GM12878 (cell line): ENCODE results near the gene AGBL1. TPM values are rescaled to one million over a fixed set of nuclear protein-coding genes. Genes with fewer than 3 reads are reported as not detected.

Experiments used
- ATAC-seq: fragments of 200-7000 bp; cut with Tn5 transposase; 3 replicates; pipeline ENCODE4 v1.9.1; 2020; ENCODE audit warnings: mild to moderate bottlenecking, moderate library complexity
- BruUV-seq: library from RNA; stranded (reverse); fragments of 400-500 nt; replicated peaks from 2 replicates; lab custom pipeline; 2021; lab: Mats Ljungman, UMichigan
- CTCF ChIA-PET: fragments of 300-600 bp; sonication (Branson Sonifier 250); formaldehyde crosslinking; extraction: SDS; loops from one replicate; lab custom pipeline; 2021; ENCODE audit warnings: inconsistent platforms; lab: Yijun Ruan, JAX
- POLR2A ChIA-PET: fragments of 350-600 bp; formaldehyde crosslinking; extraction: SDS; loops from one replicate; lab custom pipeline; 2021; ENCODE audit warnings: inconsistent platforms; lab: Charles Lee
- RAD21 ChIA-PET: fragments of 300-600 bp; sonication (Branson Sonifier 250); formaldehyde crosslinking; loops from one replicate; lab custom pipeline; 2023; ENCODE audit warnings: antibody characterized with exemption; ENCODE audit not compliant: unreplicated experiment; lab: Charles Lee
- SMC1A ChIA-PET: fragments of 300-600 bp; sonication (Branson Sonifier 250); formaldehyde crosslinking; loops from one replicate; lab custom pipeline; 2023; ENCODE audit not compliant: unreplicated experiment, uncharacterized antibody; lab: Charles Lee
- DNase-seq: peaks from one replicate; pipeline ENCODE4 v3.0.0-alpha.2; 2011; ENCODE audit warnings: low read depth, low spot score
- FAIRE-seq: peaks from 3 replicates; lab custom pipeline; 2011; peaks lifted over from hg19 to GRCh38; lab: Jason Lieb, UNC
- H2AFZ ChIP-seq: 2 replicates; pipeline ENCODE4 v1.6.0; 2011; ENCODE audit warnings: low read depth, low read length, control low read depth; ENCODE audit not compliant: control insufficient read depth
- H3K27ac ChIP-seq: 2 replicates; pipeline ENCODE4 v1.5.1; 2011; ENCODE audit warnings: control low read depth; ENCODE audit not compliant: control insufficient read depth, insufficient read depth
- H3K27me3 ChIP-seq, 2 experiments: replicated peaks in 1 of 2; 2 replicates each; pipeline versions ENCODE4 v1.6.0 to v1.6.1; 2011; ENCODE audit warnings: low read length in 1 of 2; ENCODE audit not compliant: control insufficient read depth in 2 of 2, insufficient read depth in 2 of 2
- H3K36me3 ChIP-seq, 2 experiments: 2 replicates each; pipeline ENCODE4 v1.5.1; 2011; ENCODE audit warnings: low read length in 1 of 2; ENCODE audit not compliant: control insufficient read depth in 2 of 2, insufficient read depth in 2 of 2
- H3K4me1 ChIP-seq: 2 replicates; pipeline ENCODE4 v1.6.1; 2011; ENCODE audit warnings: mild to moderate bottlenecking, low read length, moderate library complexity, mixed read lengths; ENCODE audit not compliant: control insufficient read depth, insufficient read depth
- H3K4me2 ChIP-seq: 2 replicates; pipeline ENCODE4 v1.6.0; 2011; ENCODE audit warnings: control low read depth; ENCODE audit not compliant: control insufficient read depth, insufficient read depth
- H3K4me3 ChIP-seq: fragments of 200-600 bp; sonication (generic); 2 replicates; pipeline ENCODE4 v1.5.1; 2016
- H3K79me2 ChIP-seq: 2 replicates; pipeline ENCODE4 v1.6.0; 2011; ENCODE audit warnings: low read length; ENCODE audit not compliant: control insufficient read depth, insufficient read depth
- H3K9ac ChIP-seq: 2 replicates; pipeline ENCODE4 v1.8.0; 2011; ENCODE audit warnings: low read length, control low read depth, mixed read lengths; ENCODE audit not compliant: control insufficient read depth, insufficient read depth
- H3K9me3 ChIP-seq: replicated peaks from 3 replicates; pipeline ENCODE4 v1.5.1; 2011; ENCODE audit warnings: mild to moderate bottlenecking, low read length; ENCODE audit not compliant: control insufficient read depth, insufficient read depth
- H4K20me1 ChIP-seq: 2 replicates; pipeline ENCODE4 v1.6.0; 2011; ENCODE audit not compliant: control insufficient read depth, insufficient read depth
- ATF7 ChIP-seq: fragments of 450-650 bp; IDR thresholded peaks from 2 replicates; pipeline ENCODE4 v1.6.1; 2016; ENCODE audit warnings: low read depth, mild to moderate bottlenecking
- CBX5 ChIP-seq: sonication (generic); IDR thresholded peaks from 2 replicates; pipeline ENCODE4 v1.6.1; 2016; ENCODE audit warnings: low read depth, moderate library complexity, mild to moderate bottlenecking, inconsistent platforms
- CEBPZ ChIP-seq: fragments of 150-350 bp; IDR thresholded peaks from 2 replicates; pipeline ENCODE4 v1.6.1; 2016; ENCODE audit warnings: low read depth, low read length
- GATAD2B ChIP-seq: fragments of 450-650 bp; conservative IDR thresholded peaks from 2 replicates; pipeline ENCODE4 v1.6.1; 2017; ENCODE audit warnings: low read depth, mild to moderate bottlenecking, moderate library complexity
- HDAC2 ChIP-seq: fragments of 200-600 bp; sonication (generic); IDR thresholded peaks from 2 replicates; pipeline ENCODE4 v1.6.1; 2017
- IRF3 ChIP-seq: fragments of 450-650 bp; IDR thresholded peaks from 2 replicates; pipeline ENCODE4 v1.6.1; 2014; ENCODE audit warnings: mild to moderate bottlenecking
- KLF5 ChIP-seq: fragments of 450-650 bp; IDR thresholded peaks from 2 replicates; pipeline ENCODE4 v1.6.1; 2014; ENCODE audit warnings: mild to moderate bottlenecking; ENCODE audit not compliant: partially characterized antibody
- NFXL1 ChIP-seq: fragments of 450-650 bp; IDR thresholded peaks from 2 replicates; pipeline ENCODE4 v1.6.1; 2017; ENCODE audit warnings: antibody characterized with exemption, mild to moderate bottlenecking, borderline replicate concordance
- PBX3 ChIP-seq: IDR thresholded peaks from 2 replicates; pipeline ENCODE4 v1.6.1; 2011; ENCODE audit warnings: mild to moderate bottlenecking, low read depth, low read length, moderate library complexity; ENCODE audit not compliant: insufficient replicate concordance
- USF1 ChIP-seq: IDR thresholded peaks from 2 replicates; pipeline ENCODE4 v1.6.1; 2011; ENCODE audit warnings: borderline replicate concordance, low read depth, mild to moderate bottlenecking, moderate library complexity, mixed read lengths, low read length; ENCODE audit not compliant: insufficient read depth; ENCODE audit errors: extremely low read length
- WRNIP1 ChIP-seq: IDR thresholded peaks from 2 replicates; pipeline ENCODE4 v1.6.1; 2011; ENCODE audit warnings: low read depth, low read length, improper control_type of control experiment, borderline replicate concordance
- ZNF592 ChIP-seq: fragments of 450-650 bp; IDR thresholded peaks from 2 replicates; pipeline ENCODE4 v1.6.1; 2017; ENCODE audit warnings: mild to moderate bottlenecking, moderate library complexity
- ZSCAN29 ChIP-seq: fragments of 450-650 bp; IDR thresholded peaks from 2 replicates; pipeline ENCODE4 v1.6.1; 2017; ENCODE audit warnings: mild to moderate bottlenecking, moderate library complexity
- WGBS: methylation state at CpG from one replicate; pipeline ENCODE4 v1.1.6; 2016; ENCODE audit warnings: low lambda C conversion rate; ENCODE audit not compliant: insufficient replicate concordance, insufficient coverage; ENCODE audit errors: missing lambda C conversion rate; 5-methylcytosine and 5-hydroxymethylcytosine counted together
- in situ Hi-C: fragments of 300-500 bp; cut with MboI; formaldehyde crosslinking; loops from 9 replicates; pipeline ENCODE4 v1.14.3; 2018; ENCODE audit warnings: mixed read lengths
- intact Hi-C: fragments of 100-400 bp; cut with micrococcal nuclease; formaldehyde crosslinking; loops from one replicate; pipeline ENCODE4 v1.14.2; 2022; ENCODE audit not compliant: unreplicated experiment
- polyA plus RNA-seq, 11 experiments: library from polyadenylated mRNA; depleted of rRNA in 4 of 11; unstranded in 6 of 11; stranded (reverse) in 5 of 11; fragments of >200 nt; fragmentation: Nextera tagmentation in 4 of 11; fragmentation: Illumina TruSeq in 1 of 11; extraction: Ambion mirVana in 4 of 11; extraction: Trizol in 1 of 11; gene quantifications; 1 replicate in 1 of 11; 2 replicates in 10 of 11; pipeline versions ENCODE4 v1.2.1 to v1.2.3, GENCODE V29; 2011 to 2016; ENCODE audit warnings: inconsistent platforms in 2 of 11, missing spikeins in 2 of 11, low read depth in 1 of 11
- total RNA-seq, 4 experiments: library from RNA; depleted of rRNA in 3 of 4; stranded (reverse); fragments of >200 nt in 3 of 4; fragmentation: Illumina TruSeq in 1 of 4; extraction: Trizol in 1 of 4; gene quantifications; 2 replicates each; pipeline versions ENCODE4 v1.2.1 to v1.2.3, GENCODE V29; 2013 to 2021

AGBL1 gene
- total and polyA plus RNA-seq, 10 of the 15 experiments (the other 5 are each of a cell fraction or from before 2014, with no cell fraction given), result not detected

GRCh38 chr15:86336051-86336788, 256.5 kb downstream of the AGBL1 start:
- Histone ChIP-seq H3K9me3 (no peaks in the 10 kb centered on the region; the same call in 2 of the 3 replicates), H3K79me2 (no peaks in the 10 kb centered on the region), H2AFZ (no peak overlapping the region), H3K4me1 (no peaks in the 10 kb centered on the region), H3K4me3 (no peak overlapping the region), H3K27ac (no peak overlapping the region), H3K27me3 (no peaks in the 10 kb centered on the region), H4K20me1 (no peaks in the 10 kb centered on the region), H3K4me2 (no peak overlapping the region), H3K36me3 (no peaks in the 10 kb centered on the region), H3K9ac (no peak overlapping the region)
- ChIA-PET SMC1A (no interaction called here), RAD21 (no interaction called here), CTCF (no interaction called here), POLR2A (no interaction called here)
- in situ Hi-C loops, result no loop called here
- DNase-seq (no peak), FAIRE-seq (no peak), ATAC-seq (no peak)
- no TSS peak for BruUV-seq
- intact Hi-C loops, result no loop called here
- WGBS, result 18% methylated on average over 6 of the region's 6 CpGs
- no peak for TF ChIP-seq ZNF592
- TF ChIP-seq NFXL1, result no peak
- TF ChIP-seq CBX5, result no peak
- TF ChIP-seq HDAC2, result no peak
- TF ChIP-seq KLF5, result no peak
- TF ChIP-seq PBX3, result no peak
- no peak for TF ChIP-seq WRNIP1
- TF ChIP-seq USF1, result no peak
- TF ChIP-seq GATAD2B, result no peak
- TF ChIP-seq IRF3, result no peak
- no peak for TF ChIP-seq CEBPZ
- TF ChIP-seq ZSCAN29, result no peak
- TF ChIP-seq ATF7, result no peak
